GM15510 (cell line): Measurements from ENCODE around the gene TSHZ3.

Experiments
- POLR2A ChIP-seq: IDR thresholded peaks from 3 replicates; pipeline ENCODE4 v1.6.1; 2011; ENCODE audit warnings: borderline replicate concordance; ENCODE audit not compliant: insufficient read length; ENCODE audit errors: extremely low read depth

Gene TSHZ3

GRCh38 chr19:31316201-31316951 is 32.9 kb downstream of the TSHZ3 start:
- no peak for TF ChIP-seq POLR2A

- TF ChIP-seq POLR2A, result no peak
Measured at GRCh38 chr19:31315652-31316051, 33.6 kb downstream of the TSHZ3 start.

DNA sequence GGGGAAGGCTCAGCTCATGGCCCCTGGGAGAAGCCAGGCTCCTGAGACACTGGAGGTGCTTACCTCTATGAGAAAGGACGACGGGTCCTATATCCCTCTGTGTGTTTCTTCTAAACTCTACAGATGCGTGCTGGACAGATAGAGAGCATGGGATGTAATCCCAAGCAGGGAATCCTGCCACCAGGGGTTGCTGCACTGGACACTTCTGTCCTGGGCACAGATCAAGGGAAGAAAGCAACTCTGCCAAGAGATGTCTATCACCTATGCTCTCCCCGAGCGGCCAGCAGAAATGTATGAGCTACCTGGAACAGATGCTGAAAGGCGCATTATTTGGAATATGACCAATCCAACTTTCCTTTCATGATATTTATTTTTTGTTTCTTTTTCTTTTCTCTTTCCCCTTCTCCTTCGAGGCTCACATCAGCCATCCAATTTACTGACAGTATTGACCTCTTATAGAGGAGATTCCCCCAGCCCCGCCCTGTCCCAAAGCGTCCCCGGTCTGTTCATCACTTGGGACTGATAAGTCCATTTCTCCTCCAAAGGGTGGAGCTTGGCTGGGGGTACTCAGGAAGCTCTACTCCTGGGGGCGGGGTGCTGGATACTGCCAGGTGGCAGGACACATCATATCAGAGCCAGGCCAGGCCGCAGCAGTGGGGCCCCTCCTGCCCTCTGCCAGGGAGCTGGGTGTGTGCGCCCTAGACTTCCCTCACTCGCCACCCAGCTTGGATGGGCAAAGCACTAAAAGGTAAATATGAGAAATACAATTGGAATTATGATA is 34.2 kb downstream of the TSHZ3 start:
- TF ChIP-seq POLR2A, result no peak

- TF ChIP-seq POLR2A, result no peak
Measured at GRCh38 chr19:31314156-31314555, 35.1 kb downstream of the TSHZ3 start.

DNA sequence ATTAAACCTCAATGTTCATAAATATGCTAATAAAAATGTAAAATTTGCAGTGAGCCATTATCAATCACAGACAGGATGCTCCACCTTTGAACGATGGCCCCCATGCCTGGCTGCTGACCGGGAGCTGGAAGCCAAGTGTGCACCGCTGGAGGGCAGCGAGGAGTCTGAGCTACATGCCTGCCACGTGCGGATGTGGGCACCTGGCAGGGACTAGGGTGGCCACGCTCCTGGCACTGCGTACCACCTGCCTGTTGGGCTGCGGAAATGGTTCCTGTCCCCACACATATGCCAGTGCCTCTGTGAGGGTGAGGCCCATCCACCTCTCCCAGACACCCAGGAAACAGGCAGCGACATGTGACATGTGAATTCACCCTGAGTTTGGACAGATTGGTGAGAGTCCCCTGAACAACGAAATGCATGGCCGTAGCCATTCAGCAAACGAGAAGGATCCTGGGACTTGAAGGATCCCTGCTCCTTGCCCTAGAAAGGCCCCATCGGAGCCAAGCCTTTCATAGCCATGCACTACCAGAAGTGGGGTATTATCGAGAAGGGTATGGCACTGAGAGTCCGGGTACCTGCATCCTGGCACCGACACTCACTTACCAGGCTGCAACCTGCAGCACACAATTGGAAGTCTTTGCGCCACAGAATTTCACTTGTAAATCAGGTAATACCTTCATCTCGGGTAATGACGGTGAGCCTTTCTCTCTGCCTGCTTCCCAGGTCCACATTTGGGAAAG is 35.8 kb downstream of the TSHZ3 start:
- TF ChIP-seq POLR2A, result no peak

DNA sequence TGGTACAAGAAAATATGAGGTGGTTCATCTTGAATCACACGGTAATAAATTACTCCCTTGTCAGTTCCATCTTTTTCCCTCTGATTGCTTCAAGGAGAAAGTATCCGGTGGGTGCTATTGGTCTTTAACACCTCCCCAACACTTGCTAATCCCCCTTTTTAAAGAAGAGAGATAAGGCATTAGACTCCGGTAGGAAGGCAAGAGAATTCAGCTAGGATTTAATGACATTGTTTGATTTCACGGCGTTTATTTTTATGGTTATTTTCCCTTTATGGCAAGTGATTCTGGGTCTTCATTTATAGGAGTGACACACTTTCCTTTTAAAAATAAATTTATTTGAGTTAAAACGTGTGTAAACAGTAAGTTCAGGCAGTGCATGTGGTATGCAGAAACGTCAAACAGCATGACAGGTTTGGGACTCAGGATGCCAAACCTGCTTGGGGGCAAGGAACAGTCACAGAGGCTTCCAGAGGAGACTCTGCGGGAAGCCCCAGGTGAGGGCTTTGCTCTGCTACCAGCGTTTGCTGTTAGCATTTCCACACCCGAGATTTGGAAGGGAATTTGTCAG is 36.5 kb downstream of the TSHZ3 start:
- no peak for TF ChIP-seq POLR2A

DNA sequence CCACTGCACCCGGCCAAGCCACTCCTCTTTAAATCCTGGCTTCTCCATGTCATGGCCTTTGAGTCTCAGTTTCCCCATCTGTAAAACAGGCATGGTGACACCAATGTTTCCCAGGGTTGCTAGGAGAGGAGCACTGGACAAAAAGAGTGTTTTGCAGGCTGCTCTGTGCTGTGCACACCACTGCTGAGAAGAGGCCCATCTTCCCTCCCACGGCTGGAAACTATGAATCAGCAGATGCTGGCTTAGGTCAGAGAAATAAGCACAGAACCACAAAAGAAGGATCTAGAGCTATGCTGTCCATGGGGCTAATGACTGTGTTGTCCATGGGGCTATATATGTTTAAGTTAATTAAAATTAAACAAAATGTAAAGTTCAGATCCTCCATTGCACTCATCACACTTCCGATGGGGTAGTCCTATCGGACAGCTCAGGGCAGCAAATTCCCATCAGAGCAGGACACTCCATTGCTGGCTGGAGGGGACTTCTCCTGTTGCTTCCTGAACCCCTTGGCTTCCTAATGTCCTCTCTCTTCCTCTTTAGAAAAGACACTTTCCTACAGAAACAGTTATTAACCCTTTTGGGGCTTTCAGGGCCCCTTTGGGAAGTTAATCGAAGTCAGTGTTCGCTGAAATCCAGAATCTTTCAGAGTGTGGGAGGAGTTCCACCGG is 37.1 kb downstream of the TSHZ3 start:
- no peak for TF ChIP-seq POLR2A

- TF ChIP-seq POLR2A, result no peak
Measured at GRCh38 chr19:31310432-31311133, 38.7 kb downstream of the TSHZ3 start.

GRCh38 chr19:31308781-31309180 is 40.5 kb downstream of the TSHZ3 start:
- no peak for TF ChIP-seq POLR2A

DNA sequence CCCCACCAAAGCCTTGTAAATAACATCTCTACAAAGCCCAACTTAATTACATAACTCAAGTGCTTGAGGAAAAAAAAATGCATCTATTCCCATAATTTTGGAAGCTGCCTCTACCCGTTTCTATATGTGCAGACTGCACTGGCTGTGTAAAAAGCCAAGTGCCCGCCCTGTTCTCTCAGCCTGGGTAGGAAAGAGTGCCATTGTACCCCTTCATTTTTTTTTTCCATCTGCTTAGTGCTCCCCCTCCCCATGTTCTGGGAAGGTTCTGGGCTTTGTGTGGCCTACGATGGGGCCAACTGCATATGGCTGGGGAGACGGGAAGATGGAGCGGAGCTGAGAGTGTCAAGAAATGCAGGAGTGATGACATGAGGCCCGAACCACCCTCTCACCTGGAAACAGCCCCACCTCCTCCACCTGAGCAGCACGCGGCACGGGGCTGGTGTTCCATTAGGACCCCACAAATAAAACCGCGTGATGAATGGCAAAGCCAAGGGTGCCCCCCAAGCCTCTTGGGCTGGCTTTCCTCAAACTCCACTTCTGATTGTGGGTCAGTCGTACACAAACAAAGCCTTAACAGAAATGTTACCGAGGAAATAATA is 42.1 kb downstream of the TSHZ3 start:
- no peak for TF ChIP-seq POLR2A

- no peak for TF ChIP-seq POLR2A
Measured at GRCh38 chr19:31306006-31306753, 43.1 kb downstream of the TSHZ3 start.

DNA sequence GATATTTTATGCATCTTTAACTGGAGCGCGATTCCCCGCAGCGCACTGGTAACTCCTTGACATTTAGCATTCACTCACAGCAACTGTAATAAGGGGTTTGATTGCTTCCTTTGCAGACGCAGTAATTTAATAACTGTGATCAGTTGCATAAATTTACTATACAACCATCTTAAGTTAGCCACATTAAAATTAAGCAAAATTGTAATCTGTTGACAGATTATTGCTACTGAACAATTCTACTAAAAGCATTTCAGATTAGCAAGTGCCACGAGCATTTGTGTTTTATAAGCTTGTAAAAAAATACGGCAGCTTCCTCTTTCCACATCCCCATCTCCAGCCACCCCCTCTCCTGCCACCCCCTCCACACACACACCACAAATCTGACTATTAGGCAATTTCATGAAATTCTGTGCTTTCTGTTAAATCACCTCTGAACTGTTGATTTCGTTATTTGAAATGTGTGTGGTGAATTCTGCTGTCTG is 44.4 kb downstream of the TSHZ3 start:
- no peak for TF ChIP-seq POLR2A

DNA sequence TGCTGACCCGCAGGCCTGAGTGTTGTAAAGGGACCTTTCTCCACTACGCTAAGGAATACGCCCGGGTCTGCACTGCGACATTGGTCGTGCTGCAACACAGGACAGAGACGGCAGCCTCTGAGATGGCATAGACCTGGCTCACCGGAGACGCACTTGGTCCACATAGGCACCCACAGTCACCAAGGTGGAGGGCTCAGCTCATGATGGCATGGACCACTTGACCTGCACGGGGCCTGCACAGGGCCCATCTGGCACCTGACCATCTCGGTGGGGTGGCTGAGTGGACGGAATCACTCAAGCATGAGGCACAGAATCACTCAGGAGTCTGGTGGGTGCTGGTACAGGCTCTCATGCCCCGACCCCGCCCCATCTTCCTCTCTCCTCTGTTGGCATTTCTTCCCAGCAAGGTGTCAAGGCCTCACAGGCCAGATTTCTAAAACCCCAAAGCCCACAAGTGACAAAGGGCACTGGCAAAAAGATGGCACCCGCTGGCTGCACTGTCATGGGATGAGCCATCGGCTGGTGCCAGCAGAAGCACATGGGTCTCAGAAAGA is 45.9 kb downstream of the TSHZ3 start:
- TF ChIP-seq POLR2A, result no peak

GRCh38 chr19:31301306-31301980 is 47.8 kb downstream of the TSHZ3 start:
- TF ChIP-seq POLR2A, result no peak
